HFF-Myc (cell line): ENCODE results near the gene SCARF2.

Source experiments
- DNase-seq: peaks from one replicate; pipeline ENCODE4 v3.0.0-alpha.2; 2011; ENCODE audit warnings: low read depth; ENCODE audit errors: extremely low read depth
- H3K4me3 ChIP-seq: replicated peaks from 2 replicates; pipeline ENCODE4 v1.5.1; 2011; ENCODE audit warnings: low read depth, mild to moderate bottlenecking, control low read depth, low read length
- CTCF ChIP-seq: IDR thresholded peaks from 2 replicates; pipeline ENCODE4 v1.5.1; 2012; ENCODE audit warnings: mild to moderate bottlenecking, low read depth, low read length, control low read depth; ENCODE audit errors: missing control alignments

Gene SCARF2

GRCh38 chr22:20430101-20430719 lies 7.4 kb downstream of the SCARF2 start:
- no peak overlapping the region for H3K4me3 ChIP-seq
- DNase-seq: no peak
- no peak for TF ChIP-seq CTCF

- H3K4me3 ChIP-seq: no peak overlapping the region
- DNase-seq: no peak
Observed at GRCh38 chr22:20429254-20430100, 8.1 kb downstream of the SCARF2 start.

GRCh38 chr22:20428496-20429253 lies 8.9 kb downstream of the SCARF2 start:
- TF ChIP-seq CTCF: no peak
- DNase-seq: no peak
- no peak overlapping the region for H3K4me3 ChIP-seq

More at GRCh38 chr22:20429254-20430100, 8.1 kb downstream of the SCARF2 start:
- no peak for TF ChIP-seq CTCF

- no peak overlapping the region for H3K4me3 ChIP-seq
- no peak for TF ChIP-seq CTCF
- DNase-seq: no peak
Observed at GRCh38 chr22:20427945-20428417, 9.6 kb downstream of the SCARF2 start.

- no peak for TF ChIP-seq CTCF
- no peak for DNase-seq
- H3K4me3 ChIP-seq: no peak overlapping the region
Observed at GRCh38 chr22:20427104-20427944, 10.3 kb downstream of the SCARF2 start.

GRCh38 chr22:20426259-20426615 lies 11.4 kb downstream of the SCARF2 start:
- DNase-seq: no peak
- no peak for TF ChIP-seq CTCF
- no peak overlapping the region for H3K4me3 ChIP-seq
